ENCODE measurements around the gene ZNF816.
"Not testable (repeated sequence)": the region's sequence is repeated elsewhere in the genome, so short reads cannot be mapped to it uniquely, and the experiment has no call there.

ZNF816 gene

GRCh38 chr19:52942386-52943133, 20.1 kb downstream of the ZNF816 start:
- TF ChIP-seq CTCF (IDR thresholded peaks at IDR 0.05) = peak; percentile 26
- peaks cover 19% of the 10 kb centered on the region for H3K27me3 ChIP-seq
- peak overlapping the region; percentile 69 for H3K27ac ChIP-seq
- peaks cover 14% of the 10 kb centered on the region for H3K9me3 ChIP-seq
- H3K4me3 ChIP-seq (ENCODE audit: low read depth in 1 of 2, low read length in 1 of 2) = peak overlapping the region; percentile 88 to 91
- no peaks in the 10 kb centered on the region for H3K36me3 ChIP-seq
- peaks cover 9 to 22% of the 10 kb centered on the region in 2 experiments for H3K4me1 ChIP-seq (ENCODE audit: control insufficient read depth in 1 of 2, insufficient read depth in 1 of 2, low read depth in 1 of 2, low read length in 1 of 2)

- H3K27me3 ChIP-seq = peaks cover 19% of the 10 kb centered on the region
- no peak for TF ChIP-seq CTCF (IDR thresholded peaks at IDR 0.05)
- H3K36me3 ChIP-seq = no peaks in the 10 kb centered on the region
- H3K27ac ChIP-seq = peak overlapping the region; percentile 69
- peak overlapping the region; percentile 88 to 91 for H3K4me3 ChIP-seq (ENCODE audit: low read depth in 1 of 2, low read length in 1 of 2)
- peaks cover 8% of the 10 kb centered on the region for H3K9me3 ChIP-seq
- peaks cover 9 to 22% of the 10 kb centered on the region in 2 experiments for H3K4me1 ChIP-seq (ENCODE audit: control insufficient read depth in 1 of 2, insufficient read depth in 1 of 2, low read depth in 1 of 2, low read length in 1 of 2)
Observed at GRCh38 chr19:52941941-52942385, 20.7 kb downstream of the ZNF816 start.

- H3K4me3 ChIP-seq (ENCODE audit: low read depth in 1 of 2, low read length in 1 of 2) = peak overlapping the region; percentile 88 to 91
- H3K27ac ChIP-seq, H3K9me3 ChIP-seq, H3K36me3 ChIP-seq: not testable (repeated sequence)
- peaks cover 16% of the 10 kb centered on the region for H3K27me3 ChIP-seq
- H3K4me1 ChIP-seq (ENCODE audit: control insufficient read depth in 1 of 2, insufficient read depth in 1 of 2, low read depth in 1 of 2, low read length in 1 of 2) = peaks cover 9 to 22% of the 10 kb centered on the region in 2 experiments
Observed at GRCh38 chr19:52941523-52941922, 21.2 kb downstream of the ZNF816 start.

- not testable (repeated sequence) for H3K4me3 ChIP-seq (ENCODE audit: low read depth in 1 of 2, low read length in 1 of 2); H3K27ac ChIP-seq; H3K36me3 ChIP-seq; H3K27me3 ChIP-seq; H3K9me3 ChIP-seq
- H3K4me1 ChIP-seq (ENCODE audit: control insufficient read depth in 1 of 2, insufficient read depth in 1 of 2, low read depth in 1 of 2, low read length in 1 of 2) = peaks cover 9 to 22% of the 10 kb centered on the region in 2 experiments
Observed at GRCh38 chr19:52940905-52941304, 21.8 kb downstream of the ZNF816 start.

- H3K27me3 ChIP-seq = peaks cover 5% of the 10 kb centered on the region
- H3K9me3 ChIP-seq = no peaks in the 10 kb centered on the region
- H3K4me3 ChIP-seq (ENCODE audit: low read depth in 1 of 2, low read length in 1 of 2) = no peak overlapping the region
- no peak overlapping the region for H3K27ac ChIP-seq
- H3K4me1 ChIP-seq (ENCODE audit: control insufficient read depth in 1 of 2, insufficient read depth in 1 of 2, low read depth in 1 of 2, low read length in 1 of 2) = peaks cover 9 to 22% of the 10 kb centered on the region in 2 experiments
- H3K36me3 ChIP-seq = no peaks in the 10 kb centered on the region
- no peak for TF ChIP-seq CTCF (IDR thresholded peaks at IDR 0.05)
Observed at GRCh38 chr19:52938761-52939160, 23.9 kb downstream of the ZNF816 start.

GRCh38 chr19:52936954-52937325, 25.7 kb downstream of the ZNF816 start:
- Histone ChIP-seq H3K9me3 (no peaks in the 10 kb centered on the region), H3K27ac (no peak overlapping the region), H3K4me3 (ENCODE audit: low read depth in 1 of 2, low read length in 1 of 2) (no peak overlapping the region), H3K27me3 (no peaks in the 10 kb centered on the region), H3K4me1 (ENCODE audit: control insufficient read depth in 1 of 2, insufficient read depth in 1 of 2, low read depth in 1 of 2, low read length in 1 of 2) (peaks cover 3 to 12% of the 10 kb centered on the region in 2 experiments), H3K36me3 (no peaks in the 10 kb centered on the region)
- no peak for TF ChIP-seq CTCF (IDR thresholded peaks at IDR 0.05)
